Common myeloid progenitor, CD34-positive (primary cell): ENCODE results near the gene ZNF74.
"Not testable (repeated sequence)": the region's sequence is repeated elsewhere in the genome, so short reads cannot be mapped to it uniquely, and the experiment has no call there.

Experiments used
- CTCF ChIA-PET: fragments of 350-600 bp; sonication (Branson Sonifier 250); formaldehyde crosslinking; loops from one replicate; lab custom pipeline; 2021; ENCODE audit warnings: antibody characterized with exemption; lab: Charles Lee
- POLR2A ChIA-PET: fragments of 350-600 bp; sonication (Branson Sonifier 250); formaldehyde crosslinking; loops from one replicate; lab custom pipeline; 2021; ENCODE audit warnings: antibody characterized with exemption; lab: Charles Lee
- DNase-seq, 3 donors: peaks; one replicate each; pipeline versions ENCODE4 v3.0.0 to v3.0.0-alpha.2; 2013
- H3K27ac ChIP-seq, 2 experiments: 1 replicate in 1 of 2; 2 replicates in 1 of 2; pipeline ENCODE4 v1.7.0; 2013; ENCODE audit warnings: inconsistent platforms in 2 of 2, low read length in 2 of 2, mild to moderate bottlenecking in 2 of 2, low read depth in 1 of 2, moderate library complexity in 1 of 2; ENCODE audit not compliant: severe bottlenecking in 2 of 2, insufficient read depth in 1 of 2, poor library complexity in 1 of 2
- H3K27me3 ChIP-seq, 5 experiments: replicated peaks in 2 of 5; 1 replicate in 3 of 5; 2 replicates in 2 of 5; pipeline versions ENCODE4 v1.6.1 to v1.7.0; 2013; ENCODE audit warnings: low read length in 4 of 5, mild to moderate bottlenecking in 2 of 5, moderate library complexity in 2 of 5, inconsistent platforms in 1 of 5; ENCODE audit not compliant: insufficient read depth in 5 of 5, control insufficient read depth in 4 of 5
- H3K36me3 ChIP-seq, 4 experiments: 1 replicate in 2 of 4; 2 replicates in 2 of 4; pipeline versions ENCODE4 v1.6.1 to v1.7.0; 2013; ENCODE audit warnings: low read length in 3 of 4, control low read depth in 1 of 4, mild to moderate bottlenecking in 1 of 4; ENCODE audit not compliant: control insufficient read depth in 4 of 4, insufficient read depth in 4 of 4
- H3K4me1 ChIP-seq, 4 experiments: 1 replicate in 3 of 4; 2 replicates in 1 of 4; pipeline versions ENCODE4 v1.6.1 to v1.7.1; 2013; ENCODE audit warnings: low read length in 3 of 4, mild to moderate bottlenecking in 3 of 4, control low read depth in 1 of 4, inconsistent platforms in 1 of 4, moderate library complexity in 1 of 4; ENCODE audit not compliant: control insufficient read depth in 4 of 4, insufficient read depth in 4 of 4; ENCODE audit errors: control extremely low read depth in 1 of 4
- H3K4me3 ChIP-seq, 7 experiments: 1 replicate in 4 of 7; 2 replicates in 3 of 7; pipeline versions ENCODE4 v1.5.1 to v1.7.0; 2013; ENCODE audit warnings: mild to moderate bottlenecking in 7 of 7, low read length in 6 of 7, moderate library complexity in 6 of 7, inconsistent platforms in 2 of 7, low read depth in 2 of 7, control low read depth in 1 of 7; ENCODE audit not compliant: insufficient read depth in 4 of 7, control insufficient read depth in 1 of 7; ENCODE audit errors: extremely low read depth in 1 of 7
- H3K9me3 ChIP-seq, 5 experiments: 1 replicate in 4 of 5; 2 replicates in 1 of 5; pipeline versions ENCODE4 v1.6.1 to v1.7.1; 2013; ENCODE audit warnings: low read length in 4 of 5, mild to moderate bottlenecking in 2 of 5, inconsistent platforms in 1 of 5, low read depth in 1 of 5, moderate library complexity in 1 of 5; ENCODE audit not compliant: control insufficient read depth in 4 of 5, insufficient read depth in 2 of 5; ENCODE audit errors: control extremely low read depth in 1 of 5
- WGBS: methylation state at CpG from one replicate; pipeline ENCODE4 v1.1.5; 2013; ENCODE audit not compliant: insufficient coverage; 5-methylcytosine and 5-hydroxymethylcytosine counted together

ZNF74 gene

GRCh38 chr22:20451129-20451778 is 57.3 kb downstream of the ZNF74 start:
- CTCF ChIA-PET, H3K27ac ChIP-seq, H3K4me1 ChIP-seq, H3K9me3 ChIP-seq, H3K27me3 ChIP-seq, DNase-seq, POLR2A ChIA-PET, H3K4me3 ChIP-seq: not testable (repeated sequence)
- WGBS: 96% methylated on average over 9 of the region's 15 CpGs
- peaks cover 2 to 26% (median 4%) of the 10 kb centered on the region in 4 experiments for H3K36me3 ChIP-seq

GRCh38 chr22:20451920-20452319 is 58.0 kb downstream of the ZNF74 start:
- 100% methylated on average over 1 of the region's 2 CpGs for WGBS

GRCh38 chr22:20453222-20453621 is 59.3 kb downstream of the ZNF74 start:
- H3K4me1 ChIP-seq: peaks cover 0 to 4% (median 0%) of the 10 kb centered on the region in 4 experiments
- no peak overlapping the region for H3K4me3 ChIP-seq
- peaks cover 0 to 36% (median 7%) of the 10 kb centered on the region in 4 experiments for H3K36me3 ChIP-seq
- ChIA-PET CTCF (interaction anchor here (0.9 to 4.6 kb wide), 4 partner anchors 8 to 34 kb away, joined by 3 to 48 read pairs (median 10); no protein-coding TSS in a partner anchor), POLR2A (no interaction called here)
- no peaks in the 10 kb centered on the region for H3K9me3 ChIP-seq
- no peak for DNase-seq
- H3K27ac ChIP-seq: no peak overlapping the region
- whole genome bisulfite sequencing: no CpG with 5 or more reads among the region's 3 CpGs
- no peaks in the 10 kb centered on the region for H3K27me3 ChIP-seq

More at GRCh38 chr22:20451920-20452319, 58.0 kb downstream of the ZNF74 start:
- CTCF ChIA-PET: no interaction called here
- Histone ChIP-seq H3K36me3 (peaks cover 0 to 27% (median under 1%) of the 10 kb centered on the region in 4 experiments), H3K27me3 (no peaks in the 10 kb centered on the region), H3K4me1 (peaks cover 0 to 4% (median 0%) of the 10 kb centered on the region in 4 experiments), H3K9me3 (no peaks in the 10 kb centered on the region), H3K4me3 (no peak overlapping the region), H3K27ac (no peak overlapping the region)
- DNase-seq: no peak
- POLR2A ChIA-PET: no interaction called here

GRCh38 chr22:20455709-20456063 is 61.7 kb downstream of the ZNF74 start:
- Histone ChIP-seq H3K27me3 (no peaks in the 10 kb centered on the region), H3K9me3 (no peaks in the 10 kb centered on the region), H3K4me3 (no peak overlapping the region), H3K27ac (no peak overlapping the region), H3K36me3 (peaks cover 0 to 46% (median 9%) of the 10 kb centered on the region in 4 experiments), H3K4me1 (peaks cover 0 to 4% (median 0%) of the 10 kb centered on the region in 4 experiments)
- DNase-seq: no peak
- POLR2A ChIA-PET: interaction anchor here (1.1 kb wide), 1 partner anchor 37 kb away, joined by 5 read pairs; no protein-coding TSS in a partner anchor
- CTCF ChIA-PET: interaction anchor here (1.0 to 4.6 kb wide), 12 partner anchors 9 to 52 kb away, joined by 3 to 48 read pairs (median 6); no protein-coding TSS in a partner anchor
- WGBS: 89% methylated on average over 5 of the region's 8 CpGs

- peaks cover 0 to 46% (median 9%) of the 10 kb centered on the region in 4 experiments for H3K36me3 ChIP-seq
- no peaks in the 10 kb centered on the region for H3K9me3 ChIP-seq
- CTCF ChIA-PET: interaction anchor here (0.8 to 4.6 kb wide), 16 partner anchors 8 to 299 kb away, joined by 3 to 48 read pairs (median 4); no protein-coding TSS in a partner anchor
- H3K27me3 ChIP-seq: no peaks in the 10 kb centered on the region
- H3K4me1 ChIP-seq: peaks cover 0 to 4% (median 0%) of the 10 kb centered on the region in 4 experiments
- H3K4me3 ChIP-seq: no peak overlapping the region
- peak; percentile 83 to 89 (median 86) for DNase-seq
- H3K27ac ChIP-seq: no peak overlapping the region
- POLR2A ChIA-PET: interaction anchor here (0.6 to 1.1 kb wide), 2 partner anchors 29 to 38 kb away, joined by 3 to 5 read pairs; no protein-coding TSS in a partner anchor
- WGBS: 33% methylated on average over 5 of the region's 6 CpGs
Measured at GRCh38 chr22:20456064-20456721, 62.2 kb downstream of the ZNF74 start.

- H3K4me1 ChIP-seq: peaks cover 0 to 4% (median 0%) of the 10 kb centered on the region in 4 experiments
- CTCF ChIA-PET: interaction anchor here (0.8 to 4.6 kb wide), 15 partner anchors 8 to 300 kb away, joined by 3 to 48 read pairs (median 4); no protein-coding TSS in a partner anchor
- 93% methylated on average over 3 of the region's 3 CpGs for WGBS
- H3K9me3 ChIP-seq: no peaks in the 10 kb centered on the region
- peaks cover 0 to 41% (median 8%) of the 10 kb centered on the region in 4 experiments for H3K36me3 ChIP-seq
- no peak overlapping the region for H3K4me3 ChIP-seq
- POLR2A ChIA-PET: interaction anchor here (0.6 to 1.1 kb wide), 2 partner anchors 28 to 38 kb away, joined by 3 to 5 read pairs; no protein-coding TSS in a partner anchor
- DNase-seq: no peak
- no peaks in the 10 kb centered on the region for H3K27me3 ChIP-seq
- H3K27ac ChIP-seq: no peak overlapping the region
Measured at GRCh38 chr22:20456722-20457076, 62.7 kb downstream of the ZNF74 start.
